ENCODE data around the gene COL21A1. TPM values are rescaled to one million over a fixed set of nuclear protein-coding genes. Genes with fewer than 3 reads are reported as not detected.

COL21A1 gene
- total RNA-seq, 1 experiment from 2014 or later = 0.66 TPM

DNA sequence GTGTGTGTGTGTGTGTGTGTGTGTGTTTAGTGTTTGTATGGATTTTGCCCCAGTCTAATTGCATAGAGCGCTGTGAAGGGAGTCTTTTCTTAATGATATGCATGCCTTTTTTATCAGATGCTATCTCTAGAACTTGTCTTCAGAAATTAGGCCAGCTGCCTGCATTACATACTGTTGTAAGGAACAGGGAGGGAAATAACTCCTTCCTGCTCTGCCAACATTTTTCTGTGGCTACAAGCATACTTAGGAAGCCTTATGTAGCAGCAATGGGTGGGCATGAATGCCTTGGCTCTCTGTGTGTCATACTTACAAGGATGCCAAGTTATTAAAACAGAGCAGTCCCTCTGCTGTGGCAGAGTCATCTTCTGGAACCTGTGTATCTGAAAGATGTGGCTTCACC is 8.0 kb upstream of the COL21A1 start:
- in situ Hi-C loops (cut with HindIII; ENCODE audit: low pct_unique_long_range_greater_than_20kb, low sequenced_read_pairs) = no loop called here
- no peak for DNase-seq (ENCODE audit: low read depth, low spot score)

DNA sequence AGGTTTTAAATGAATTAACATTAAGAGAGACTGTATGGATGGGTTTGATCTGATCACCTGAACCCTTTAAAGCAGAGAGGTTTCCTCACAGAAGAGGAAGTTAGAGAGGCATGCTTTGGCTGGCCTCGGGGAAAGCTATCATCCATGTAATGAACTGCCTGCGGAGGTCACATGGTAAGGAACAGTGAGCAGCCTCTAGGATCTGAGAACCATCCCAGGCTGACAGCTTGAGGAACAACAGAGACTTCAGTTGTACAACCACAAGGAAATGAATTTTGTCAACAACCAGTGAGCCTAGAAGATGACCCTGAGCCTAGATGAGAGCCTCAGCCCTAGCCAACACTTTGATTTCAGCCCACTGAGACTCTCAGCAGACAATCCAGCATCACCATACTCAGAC is 2.9 kb upstream of the COL21A1 start:
- no peak for DNase-seq (ENCODE audit: low read depth, low spot score)
- in situ Hi-C loops (cut with HindIII; ENCODE audit: low pct_unique_long_range_greater_than_20kb, low sequenced_read_pairs) = no loop called here

DNA sequence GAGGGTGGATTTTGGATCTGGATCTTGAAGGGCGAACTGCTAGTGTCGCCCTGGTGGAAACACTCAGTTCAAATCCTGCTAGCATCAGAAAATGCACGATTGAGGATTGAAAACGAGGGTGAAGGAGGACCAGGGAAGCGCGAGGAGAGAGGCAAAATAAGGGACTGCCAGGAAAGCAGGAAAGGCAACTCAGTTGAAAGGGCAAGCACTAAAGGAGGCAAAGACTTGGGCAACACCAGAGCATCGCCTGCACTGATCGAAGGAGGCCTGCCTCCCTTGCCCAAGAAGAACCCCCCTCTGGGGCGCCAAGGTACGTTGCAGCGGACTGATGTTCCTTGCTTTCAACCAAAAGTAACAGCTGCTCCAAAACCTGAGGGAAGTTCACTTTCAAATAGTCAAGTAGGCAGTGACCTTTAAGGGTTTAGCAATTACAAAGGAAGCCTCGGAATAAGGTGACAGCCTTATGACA is 308 bp upstream of the COL21A1 start:
- in situ Hi-C loops (cut with HindIII; ENCODE audit: low pct_unique_long_range_greater_than_20kb, low sequenced_read_pairs) = no loop called here

DNA sequence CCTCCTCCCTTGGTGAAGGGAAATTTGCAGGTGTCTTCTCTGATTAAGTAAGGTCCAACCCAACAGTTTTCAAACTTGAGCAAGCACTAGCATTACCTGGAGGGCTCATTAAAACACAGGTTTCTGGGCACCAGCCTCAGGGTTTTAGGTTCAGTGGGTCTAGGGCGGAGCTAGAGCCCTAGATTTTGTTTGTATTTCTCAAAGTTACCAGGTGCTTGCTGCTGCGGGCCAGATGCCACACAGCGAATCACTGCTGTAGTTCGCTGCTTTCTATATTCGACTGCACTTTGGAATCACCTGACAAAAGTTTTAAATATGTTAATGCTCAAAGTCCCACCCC is 869 bp downstream of the COL21A1 start:
- no peak for DNase-seq (ENCODE audit: low read depth, low spot score)
- in situ Hi-C loops (cut with HindIII; ENCODE audit: low pct_unique_long_range_greater_than_20kb, low sequenced_read_pairs) = no loop called here

More for the DNA sequence above, 308 bp upstream of the COL21A1 start:
- DNase-seq (ENCODE audit: low read depth, low spot score) = no peak

DNA sequence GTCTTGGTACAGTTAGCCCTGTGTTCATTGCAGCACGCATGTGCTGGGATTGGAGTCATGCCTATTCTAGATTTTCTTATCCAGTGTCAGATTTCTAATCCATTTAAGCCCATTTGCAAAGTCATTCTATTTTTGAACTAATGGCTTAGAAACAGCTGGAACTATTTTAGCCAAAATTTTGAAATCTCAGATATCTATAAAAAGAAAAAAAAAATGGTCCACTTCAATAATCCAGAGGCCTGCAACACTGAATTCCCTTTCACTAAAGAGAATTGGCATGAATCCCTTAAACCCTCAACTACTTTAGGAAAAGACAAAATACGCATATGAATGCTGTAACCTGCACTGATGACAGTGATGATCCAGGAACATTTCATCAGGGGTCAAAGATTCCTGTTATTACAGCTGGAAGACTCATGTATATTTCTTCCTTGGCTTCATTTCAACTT is 1.5 kb downstream of the COL21A1 start:
- in situ Hi-C loops (cut with HindIII; ENCODE audit: low pct_unique_long_range_greater_than_20kb, low sequenced_read_pairs) = no loop called here
- no peak for DNase-seq (ENCODE audit: low read depth, low spot score)

DNA sequence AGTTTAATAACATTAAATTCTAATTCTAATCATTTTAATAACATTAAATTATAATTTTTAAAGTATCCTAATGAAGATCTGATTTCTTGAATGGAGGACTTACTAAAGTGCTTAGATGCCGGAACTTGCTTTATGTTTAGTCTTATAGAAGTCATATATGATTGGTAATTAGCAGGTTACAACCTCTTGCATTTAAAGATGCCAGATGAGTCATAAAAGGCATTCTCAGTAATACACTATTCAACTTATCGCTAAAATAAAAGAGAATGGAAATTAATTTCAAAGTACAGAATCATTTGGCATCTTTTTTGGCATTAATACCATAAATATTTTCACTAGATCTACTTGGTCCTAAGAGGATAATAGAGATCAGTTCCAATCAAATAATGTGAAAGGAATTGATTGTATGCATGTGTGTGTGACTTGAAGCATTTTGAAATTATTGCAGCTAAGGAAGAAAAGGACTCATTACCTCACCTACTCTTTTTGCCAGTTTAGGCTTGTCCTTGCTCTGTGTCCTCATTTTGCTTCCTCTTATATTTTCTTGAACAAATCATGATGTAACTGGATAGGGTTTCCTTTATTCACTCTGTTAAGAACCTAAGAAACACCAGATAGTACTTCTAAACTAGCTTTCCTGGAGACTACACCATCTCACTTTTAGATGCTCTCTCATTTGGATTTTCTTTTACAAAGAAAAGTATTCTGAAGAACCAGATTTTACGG is 2.7 kb downstream of the COL21A1 start:
- in situ Hi-C loops (cut with HindIII; ENCODE audit: low pct_unique_long_range_greater_than_20kb, low sequenced_read_pairs) = no loop called here
- no peak for DNase-seq (ENCODE audit: low read depth, low spot score)

DNA sequence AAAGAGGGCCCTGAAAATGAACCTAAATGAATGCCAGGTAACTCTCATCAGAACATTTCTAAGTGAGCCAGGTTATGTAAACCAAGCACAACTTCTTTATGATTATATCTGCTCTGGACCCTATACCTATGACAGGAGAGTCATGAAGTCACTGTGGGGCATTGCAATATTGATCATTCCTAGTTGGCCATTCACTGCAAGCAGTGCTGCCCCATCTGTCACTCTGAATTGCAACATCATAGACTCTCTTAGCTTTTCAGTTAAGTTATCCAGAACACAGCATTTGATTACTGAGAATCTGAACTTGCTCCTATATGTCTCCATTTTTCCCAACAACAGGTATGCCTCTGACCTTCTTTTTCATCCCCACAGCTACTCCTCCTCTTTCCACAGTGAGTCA is 3.3 kb downstream of the COL21A1 start:
- in situ Hi-C loops (cut with HindIII; ENCODE audit: low pct_unique_long_range_greater_than_20kb, low sequenced_read_pairs) = no loop called here

DNA sequence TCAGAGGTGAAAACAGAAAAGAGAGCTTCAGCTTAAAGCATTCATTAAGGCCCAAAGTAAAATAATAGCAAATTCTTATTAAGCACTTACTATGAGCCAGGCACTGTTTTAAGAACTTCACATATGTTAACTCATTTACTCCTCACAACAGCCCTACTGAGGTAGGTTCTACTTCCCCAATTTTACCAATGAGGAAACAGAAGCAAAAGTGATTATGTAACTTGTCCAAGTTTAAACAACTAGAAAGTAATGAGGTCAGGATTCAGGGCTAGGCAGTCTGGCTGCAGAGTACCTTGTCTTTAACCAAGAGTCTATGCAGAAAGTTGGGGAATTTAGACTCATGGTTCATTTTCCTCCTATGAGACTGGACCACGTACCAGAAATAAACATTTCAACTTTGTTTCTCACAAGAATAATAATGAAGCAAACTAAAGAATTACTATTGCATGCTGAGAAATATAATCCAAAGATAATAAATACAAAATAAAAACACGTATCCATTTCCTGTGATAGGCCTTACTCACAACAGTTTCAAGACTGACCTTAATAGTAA is 3.8 kb downstream of the COL21A1 start:
- DNase-seq (ENCODE audit: low read depth, low spot score) = no peak
- in situ Hi-C loops (cut with HindIII; ENCODE audit: low pct_unique_long_range_greater_than_20kb, low sequenced_read_pairs) = no loop called here

More for the DNA sequence above, 3.3 kb downstream of the COL21A1 start:
- DNase-seq (ENCODE audit: low read depth, low spot score) = no peak

DNA sequence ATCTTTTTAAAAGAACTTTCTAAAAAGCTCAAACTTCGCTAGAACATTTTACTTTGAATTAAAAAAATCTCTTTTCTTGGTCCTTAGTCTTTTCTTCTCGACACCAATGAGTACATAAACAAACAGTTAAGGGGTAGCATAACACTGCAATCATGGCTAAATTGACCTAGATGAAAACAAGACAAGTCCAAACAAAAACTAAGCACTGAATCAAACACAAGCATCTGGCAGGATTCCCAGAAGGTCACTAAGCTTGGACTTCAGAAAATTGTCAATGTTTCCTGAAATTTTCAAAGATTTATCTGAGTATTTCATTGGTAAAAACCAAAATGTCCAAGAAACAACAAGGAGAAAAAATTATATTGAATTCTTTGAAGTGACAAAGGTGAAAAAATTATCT is 5.0 kb downstream of the COL21A1 start:
- in situ Hi-C loops (cut with HindIII; ENCODE audit: low pct_unique_long_range_greater_than_20kb, low sequenced_read_pairs) = no loop called here
- no peak for DNase-seq (ENCODE audit: low read depth, low spot score)

DNA sequence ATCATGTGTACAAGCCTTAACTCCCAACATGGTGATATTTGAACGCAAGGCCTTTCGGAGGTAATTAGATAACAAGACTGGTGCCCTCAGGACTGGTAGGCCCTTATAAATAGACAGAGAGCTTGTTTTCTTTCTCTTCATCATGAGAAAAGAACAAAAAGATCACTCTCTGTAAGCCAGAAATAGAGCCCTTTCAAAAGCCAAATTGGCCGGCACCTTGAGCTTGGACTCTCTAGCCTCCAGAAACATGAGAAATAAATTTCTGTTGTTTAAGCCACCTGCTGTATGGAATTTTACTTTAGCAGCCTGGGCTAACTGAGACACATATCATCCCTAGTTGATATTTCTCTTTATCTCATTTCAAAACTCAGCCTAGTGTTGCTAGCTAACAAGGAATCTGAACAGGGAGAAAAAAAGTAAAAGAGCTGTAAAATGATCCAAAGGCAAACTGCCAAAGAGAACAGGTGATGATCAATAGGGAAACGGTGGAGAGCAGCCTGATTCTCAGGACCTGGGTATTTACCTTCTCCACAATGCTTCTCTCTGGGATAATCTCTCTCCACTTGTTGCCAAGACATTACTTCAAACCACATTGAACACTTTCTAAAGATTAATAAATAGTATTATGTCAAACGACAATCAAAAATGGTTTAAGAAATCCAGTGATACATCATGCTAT is 6.1 kb downstream of the COL21A1 start:
- in situ Hi-C loops (cut with HindIII; ENCODE audit: low pct_unique_long_range_greater_than_20kb, low sequenced_read_pairs) = no loop called here

DNA sequence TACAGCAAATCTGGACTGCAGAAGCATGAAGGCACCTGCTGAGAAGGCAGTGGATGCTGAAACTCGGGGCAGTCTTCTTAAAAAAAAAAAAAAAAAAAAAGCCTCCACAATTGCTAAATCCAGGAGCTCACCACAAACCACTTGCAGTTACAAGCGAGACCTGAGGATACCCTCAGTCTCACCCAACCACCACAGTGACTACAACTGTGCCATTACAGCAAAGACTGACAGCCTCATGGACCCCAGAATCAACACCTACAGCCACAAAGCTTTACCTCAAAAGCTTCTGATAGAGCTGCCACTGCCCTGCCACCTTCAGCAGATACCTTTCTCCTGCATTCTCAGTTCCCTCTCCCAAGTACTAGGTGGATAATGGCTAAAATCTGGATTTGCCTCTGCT is 9.0 kb downstream of the COL21A1 start:
- no peak for DNase-seq (ENCODE audit: low read depth, low spot score)
- in situ Hi-C loops (cut with HindIII; ENCODE audit: low pct_unique_long_range_greater_than_20kb, low sequenced_read_pairs) = no loop called here

More for the DNA sequence above, 6.1 kb downstream of the COL21A1 start:
- DNase-seq (ENCODE audit: low read depth, low spot score) = no peak

DNA sequence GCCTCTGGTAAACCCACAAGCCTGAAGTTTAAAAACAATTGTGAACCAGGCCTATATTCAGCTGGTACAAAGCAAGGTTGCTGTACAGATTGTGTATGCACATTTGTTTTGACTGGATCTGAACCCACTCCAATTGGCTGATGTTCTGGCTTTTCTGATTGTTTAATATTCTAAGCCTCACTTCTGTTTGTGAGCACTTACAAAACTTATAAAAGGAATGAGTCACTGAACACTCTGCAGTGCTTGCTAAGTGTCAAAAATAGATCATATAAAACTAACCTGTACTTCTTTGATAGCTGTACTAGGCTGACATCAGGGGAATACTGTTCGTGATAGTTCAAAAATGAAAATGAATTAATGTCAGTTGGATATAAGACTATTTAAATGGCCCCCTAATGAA is 12.1 kb downstream of the COL21A1 start:
- in situ Hi-C loops (cut with HindIII; ENCODE audit: low pct_unique_long_range_greater_than_20kb, low sequenced_read_pairs) = no loop called here
- no peak for DNase-seq (ENCODE audit: low read depth, low spot score)

DNA sequence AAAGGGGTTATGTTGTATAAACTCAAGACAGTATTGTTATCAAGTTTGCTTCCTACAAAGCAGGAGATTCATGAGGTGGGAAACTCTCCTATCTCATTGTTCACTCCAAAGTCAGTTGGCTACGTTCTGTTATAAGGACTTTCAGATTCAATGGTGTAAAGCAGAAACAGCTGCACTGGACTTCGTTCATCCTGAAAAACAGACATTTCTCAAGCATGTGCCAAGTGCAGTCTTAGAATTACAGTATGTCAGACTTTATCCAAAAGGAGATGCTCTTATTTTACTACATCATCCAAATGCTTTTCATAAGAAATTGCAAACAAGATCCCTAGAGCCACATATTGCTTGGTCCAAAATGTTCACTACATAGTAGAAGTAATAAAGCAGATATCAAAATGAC is 14.9 kb downstream of the COL21A1 start:
- in situ Hi-C loops (cut with HindIII; ENCODE audit: low pct_unique_long_range_greater_than_20kb, low sequenced_read_pairs) = no loop called here

DNA sequence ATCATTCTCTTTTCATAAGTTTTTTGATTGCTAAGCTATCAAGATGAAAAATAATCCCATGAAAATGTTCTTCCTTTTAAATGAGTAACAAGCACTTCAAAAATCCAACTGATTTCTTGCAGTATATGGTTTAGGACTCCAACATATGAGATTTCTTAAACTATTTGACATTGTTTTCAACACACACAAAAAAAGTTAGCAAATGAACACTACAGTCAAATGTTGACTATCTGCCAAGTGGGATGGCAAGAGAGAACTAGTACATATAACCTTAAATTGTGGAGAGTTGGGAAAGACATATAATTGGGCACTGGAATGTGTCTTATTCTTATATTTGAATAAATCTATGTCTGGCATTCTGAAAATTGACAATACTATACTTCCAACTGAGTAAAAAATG is 15.6 kb downstream of the COL21A1 start:
- no peak for DNase-seq (ENCODE audit: low read depth, low spot score)
- in situ Hi-C loops (cut with HindIII; ENCODE audit: low pct_unique_long_range_greater_than_20kb, low sequenced_read_pairs) = no loop called here

More for the DNA sequence above, 14.9 kb downstream of the COL21A1 start:
- no peak for DNase-seq (ENCODE audit: low read depth, low spot score)

DNA sequence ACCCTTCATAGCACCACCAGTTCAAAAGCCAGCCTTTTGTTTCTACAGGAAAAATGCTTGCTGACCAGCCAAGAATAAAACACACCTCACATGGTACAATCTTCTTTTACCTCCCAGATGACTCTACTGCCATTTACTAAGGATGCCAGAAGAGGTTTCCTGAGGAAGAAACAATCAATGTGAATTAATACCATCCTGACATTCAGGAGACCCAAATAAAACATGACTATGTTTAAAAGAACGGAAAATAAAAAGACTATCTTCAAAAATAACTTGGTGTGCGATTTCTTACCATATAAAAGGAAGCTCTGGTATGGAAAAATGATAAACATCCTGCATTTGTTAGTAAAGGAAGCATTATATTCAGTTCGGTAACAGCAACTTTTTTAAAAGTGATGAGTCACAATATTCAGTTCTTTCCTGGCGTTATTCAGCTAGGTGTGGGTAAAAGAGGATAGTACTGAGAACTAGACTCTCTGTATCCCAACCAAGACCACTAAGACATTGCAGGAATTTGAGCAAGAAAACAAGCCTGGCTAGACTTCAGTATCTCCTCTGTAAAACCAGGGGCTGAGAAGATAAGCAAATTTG is 16.3 kb downstream of the COL21A1 start:
- no peak for DNase-seq (ENCODE audit: low read depth, low spot score)
- in situ Hi-C loops (cut with HindIII; ENCODE audit: low pct_unique_long_range_greater_than_20kb, low sequenced_read_pairs) = no loop called here

DNA sequence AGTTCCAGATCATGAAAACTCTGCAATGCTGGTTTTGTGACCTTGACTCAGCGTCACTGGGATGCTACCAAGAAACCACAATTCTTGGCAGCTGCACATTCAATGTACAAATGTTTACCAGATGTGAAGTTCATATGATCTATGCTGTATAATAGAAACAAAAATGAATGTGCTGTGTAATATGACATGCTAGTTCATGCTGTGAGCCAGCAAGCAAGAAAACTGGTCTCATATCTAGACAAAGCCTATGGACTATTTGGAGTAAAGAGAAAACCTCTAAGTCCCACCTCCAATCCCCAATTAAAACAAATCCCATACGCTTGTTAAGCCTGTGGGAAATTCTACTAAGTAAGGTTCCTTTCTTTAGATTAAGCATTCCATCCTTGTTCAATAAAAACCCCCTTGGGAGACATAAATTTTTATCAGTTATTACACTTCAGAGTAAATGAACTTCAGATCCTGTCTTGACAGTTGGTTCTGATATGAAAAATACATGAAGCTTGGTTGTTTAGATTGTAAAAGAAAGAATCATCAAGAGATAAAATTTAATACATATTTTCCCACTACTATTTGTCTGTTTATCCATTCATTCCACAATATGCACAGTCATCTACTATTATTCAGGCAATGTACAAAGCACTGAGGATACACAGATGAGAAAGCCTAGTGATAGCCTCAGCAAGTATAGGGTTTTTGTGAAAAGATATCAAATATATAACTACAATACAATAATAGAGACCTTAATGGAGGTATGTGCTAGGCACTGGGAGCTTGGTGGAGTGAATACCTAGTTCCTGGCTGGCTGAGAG is 20.1 kb downstream of the COL21A1 start:
- no peak for DNase-seq (ENCODE audit: low read depth, low spot score)
- in situ Hi-C loops (cut with HindIII; ENCODE audit: low pct_unique_long_range_greater_than_20kb, low sequenced_read_pairs) = no loop called here

DNA sequence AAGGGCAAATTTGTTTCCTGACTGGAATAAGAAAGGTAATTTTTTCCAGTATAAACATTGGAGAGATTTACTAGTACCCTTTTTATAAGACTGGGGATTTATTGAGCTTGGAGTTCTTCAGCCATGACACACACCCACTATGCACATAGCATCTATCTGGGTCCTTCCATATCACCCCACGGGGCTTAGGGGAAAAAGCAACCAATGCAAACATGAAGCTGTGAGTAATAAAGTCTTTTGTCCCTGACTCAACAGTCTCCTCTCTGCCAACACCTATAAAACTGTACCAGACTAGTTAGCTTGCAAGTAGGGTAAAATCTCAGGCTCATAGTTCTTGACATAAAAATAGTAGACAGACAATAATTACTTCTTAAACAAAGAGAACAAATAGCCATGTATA is 23.4 kb downstream of the COL21A1 start:
- in situ Hi-C loops (cut with HindIII; ENCODE audit: low pct_unique_long_range_greater_than_20kb, low sequenced_read_pairs) = no loop called here
- no peak for DNase-seq (ENCODE audit: low read depth, low spot score)

DNA sequence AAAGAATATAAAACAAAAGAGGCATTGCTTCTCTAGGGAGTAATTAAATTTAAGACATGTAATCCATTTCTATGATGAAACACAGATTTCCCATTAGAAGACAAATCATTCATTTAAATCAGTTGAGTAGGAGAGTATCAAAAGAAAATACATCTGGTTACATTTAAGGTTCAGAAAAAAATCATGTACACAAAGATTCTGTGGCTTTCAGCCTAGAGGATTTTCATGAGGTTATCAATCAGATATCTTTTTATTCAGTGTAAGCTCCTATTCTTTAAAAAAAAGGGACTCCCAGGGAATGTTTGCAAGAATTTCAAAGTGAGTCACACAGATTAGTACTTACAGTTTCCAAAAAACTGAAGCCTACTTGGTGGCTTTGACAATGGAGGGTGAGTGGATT is 24.9 kb downstream of the COL21A1 start:
- no peak for DNase-seq (ENCODE audit: low read depth, low spot score)
- in situ Hi-C loops (cut with HindIII; ENCODE audit: low pct_unique_long_range_greater_than_20kb, low sequenced_read_pairs) = no loop called here
